SU-DHL-6 (cell line): ENCODE data around the gene TLR2.
"Not testable (repeated sequence)": the region's sequence is repeated elsewhere in the genome, so short reads cannot be mapped to it uniquely, and the experiment has no call there.

ENCODE experiments used
- H2AFZ ChIP-seq: fragments of 200-600 bp; sonication (generic); 2 replicates; pipeline ENCODE4 v1.6.1; 2014; ENCODE audit warnings: low read depth, mild to moderate bottlenecking, moderate library complexity, mixed read lengths, antibody characterized with exemption, low read length; ENCODE audit not compliant: severe bottlenecking
- H3F3A ChIP-seq: fragments of 200-600 bp; shearing (Covaris generic); 2 replicates; pipeline ENCODE4 v1.6.0; 2016; ENCODE audit warnings: antibody characterized with exemption, mild to moderate bottlenecking; ENCODE audit not compliant: insufficient read depth
- H3K27ac ChIP-seq: fragments of 200-600 bp; sonication (generic); 2 replicates; pipeline ENCODE4 v1.5.1; 2016; ENCODE audit warnings: low read depth, mild to moderate bottlenecking, low read length, moderate library complexity, mixed read lengths
- H3K27me3 ChIP-seq: fragments of 200-600 bp; sonication (generic), shearing (Covaris generic); 2 replicates; pipeline ENCODE4 v1.6.0; 2014; ENCODE audit warnings: mild to moderate bottlenecking, low read length
- H3K36me3 ChIP-seq: fragments of 200-600 bp; sonication (generic); 2 replicates; pipeline ENCODE4 v1.6.1; 2014; ENCODE audit warnings: mild to moderate bottlenecking, low read length, mixed read lengths
- H3K4me2 ChIP-seq: fragments of 300-600, 200-600 bp; shearing (Covaris generic), sonication (generic); 2 replicates; pipeline ENCODE4 v1.6.0; 2014; ENCODE audit warnings: low read length, low read depth, mild to moderate bottlenecking; ENCODE audit not compliant: poor library complexity, severe bottlenecking
- H3K4me3 ChIP-seq: fragments of 200-600 bp; sonication (generic); 2 replicates; pipeline ENCODE4 v1.5.1; 2014; ENCODE audit warnings: antibody characterized with exemption, low read length, mild to moderate bottlenecking, mixed read lengths; ENCODE audit not compliant: insufficient read depth, poor library complexity, severe bottlenecking
- H3K79me2 ChIP-seq: fragments of 200-600 bp; sonication (generic); 2 replicates; pipeline ENCODE4 v1.6.1; 2014; ENCODE audit warnings: mild to moderate bottlenecking, low read length, moderate library complexity; ENCODE audit not compliant: insufficient read depth
- H3K9ac ChIP-seq: fragments of 200-600 bp; sonication (generic); 2 replicates; pipeline ENCODE4 v1.7.0; 2014; ENCODE audit warnings: mild to moderate bottlenecking, low read length
- H3K9me2 ChIP-seq: fragments of 200-600 bp; sonication (generic); replicated peaks from 2 replicates; pipeline ENCODE4 v1.6.1; 2014; ENCODE audit warnings: low read length; ENCODE audit not compliant: insufficient read depth
- H3K9me3 ChIP-seq: fragments of 200-600 bp; sonication (generic); 2 replicates; pipeline ENCODE4 v1.6.1; 2014; ENCODE audit warnings: low read length, mixed read lengths; ENCODE audit not compliant: insufficient read depth
- H4K20me1 ChIP-seq: fragments of 200-600 bp; sonication (generic); 2 replicates; pipeline ENCODE4 v1.6.1; 2014; ENCODE audit warnings: low read depth, mild to moderate bottlenecking, antibody characterized with exemption, low read length, moderate library complexity, mixed read lengths
- EZH2phosphoT487 ChIP-seq: fragments of 200-600 bp; sonication (generic), shearing (Covaris generic); conservative IDR thresholded peaks from 2 replicates; pipeline ENCODE4 v1.6.1; 2018; ENCODE audit warnings: mild to moderate bottlenecking, antibody characterized with exemption, low read length, moderate library complexity, mixed read lengths
- TF ChIP-seq, protein P1 (sequence below): fragments of 200-600 bp; sonication (generic); IDR thresholded peaks from one replicate; pipeline ENCODE4 v1.5.1; 2017; ENCODE audit warnings: antibody characterized with exemption, mild to moderate bottlenecking, low read length, moderate library complexity; ENCODE audit not compliant: insufficient read depth, poor library complexity, severe bottlenecking

The TLR2 gene

GRCh38 chr4:153661215-153661822, 22.8 kb upstream of the TLR2 start:
- no peaks in the 10 kb centered on the region for H4K20me1 ChIP-seq
- no peaks in the 10 kb centered on the region for H3K36me3 ChIP-seq
- no peaks in the 10 kb centered on the region for H3K9me2 ChIP-seq
- H3K4me2 ChIP-seq, result no peak overlapping the region
- no peak overlapping the region for H2AFZ ChIP-seq
- no peaks in the 10 kb centered on the region for H3F3A ChIP-seq
- H3K4me3 ChIP-seq, result no peak overlapping the region
- H3K9ac ChIP-seq, result no peak overlapping the region
- TF ChIP-seq EZH2phosphoT487, result no peak
- TF ChIP-seq, protein P1, sequence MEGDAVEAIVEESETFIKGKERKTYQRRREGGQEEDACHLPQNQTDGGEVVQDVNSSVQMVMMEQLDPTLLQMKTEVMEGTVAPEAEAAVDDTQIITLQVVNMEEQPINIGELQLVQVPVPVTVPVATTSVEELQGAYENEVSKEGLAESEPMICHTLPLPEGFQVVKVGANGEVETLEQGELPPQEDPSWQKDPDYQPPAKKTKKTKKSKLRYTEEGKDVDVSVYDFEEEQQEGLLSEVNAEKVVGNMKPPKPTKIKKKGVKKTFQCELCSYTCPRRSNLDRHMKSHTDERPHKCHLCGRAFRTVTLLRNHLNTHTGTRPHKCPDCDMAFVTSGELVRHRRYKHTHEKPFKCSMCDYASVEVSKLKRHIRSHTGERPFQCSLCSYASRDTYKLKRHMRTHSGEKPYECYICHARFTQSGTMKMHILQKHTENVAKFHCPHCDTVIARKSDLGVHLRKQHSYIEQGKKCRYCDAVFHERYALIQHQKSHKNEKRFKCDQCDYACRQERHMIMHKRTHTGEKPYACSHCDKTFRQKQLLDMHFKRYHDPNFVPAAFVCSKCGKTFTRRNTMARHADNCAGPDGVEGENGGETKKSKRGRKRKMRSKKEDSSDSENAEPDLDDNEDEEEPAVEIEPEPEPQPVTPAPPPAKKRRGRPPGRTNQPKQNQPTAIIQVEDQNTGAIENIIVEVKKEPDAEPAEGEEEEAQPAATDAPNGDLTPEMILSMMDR, result no peak
- no peaks in the 10 kb centered on the region for H3K27me3 ChIP-seq
- H3K79me2 ChIP-seq, result no peaks in the 10 kb centered on the region
- H3K9me3 ChIP-seq, result no peaks in the 10 kb centered on the region
- no peak overlapping the region for H3K27ac ChIP-seq

DNA sequence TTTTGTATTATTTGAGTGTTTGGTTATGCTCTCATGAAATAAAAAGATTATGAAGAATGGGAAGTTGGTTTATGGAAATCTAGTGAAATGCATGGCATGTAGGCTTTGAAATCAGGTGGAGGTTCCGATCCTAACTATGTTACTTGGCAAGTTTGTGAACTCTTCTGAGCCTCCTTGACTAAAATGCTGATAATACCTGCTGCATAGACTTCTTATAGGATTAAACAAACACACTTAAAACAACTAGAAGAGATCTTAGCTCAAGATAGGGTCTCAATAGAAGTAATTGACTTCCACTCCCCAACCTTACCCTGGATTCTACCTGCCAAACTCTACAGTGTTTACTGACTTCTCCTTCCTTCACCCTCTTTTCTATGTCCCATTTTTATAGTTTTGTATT, 22.2 kb upstream of the TLR2 start:
- Histone ChIP-seq H3K79me2 (no peaks in the 10 kb centered on the region), H3K4me3 (no peak overlapping the region), H4K20me1 (no peaks in the 10 kb centered on the region), H3K9me2 (no peaks in the 10 kb centered on the region), H3K9me3 (no peaks in the 10 kb centered on the region), H2AFZ (no peak overlapping the region), H3K27ac (no peak overlapping the region), H3K27me3 (no peaks in the 10 kb centered on the region), H3K4me2 (no peak overlapping the region), H3F3A (no peaks in the 10 kb centered on the region), H3K9ac (no peak overlapping the region), H3K36me3 (no peaks in the 10 kb centered on the region)
- TF ChIP-seq EZH2phosphoT487, result no peak
- TF ChIP-seq, protein P1, result no peak

- Histone ChIP-seq H3K4me3 (no peak overlapping the region), H3K36me3 (no peaks in the 10 kb centered on the region), H3K27me3 (no peaks in the 10 kb centered on the region), H4K20me1 (no peaks in the 10 kb centered on the region), H3K9me3 (no peaks in the 10 kb centered on the region), H2AFZ (no peak overlapping the region), H3K27ac (no peak overlapping the region), H3K9ac (no peak overlapping the region), H3K4me2 (no peak overlapping the region), H3F3A (no peaks in the 10 kb centered on the region), H3K79me2 (no peaks in the 10 kb centered on the region), H3K9me2 (no peaks in the 10 kb centered on the region)
- TF ChIP-seq EZH2phosphoT487, result no peak
- TF ChIP-seq, protein P1, result no peak
These were observed 20.4 kb upstream of the TLR2 start for GRCh38 chr4:153663667-153664066.

DNA sequence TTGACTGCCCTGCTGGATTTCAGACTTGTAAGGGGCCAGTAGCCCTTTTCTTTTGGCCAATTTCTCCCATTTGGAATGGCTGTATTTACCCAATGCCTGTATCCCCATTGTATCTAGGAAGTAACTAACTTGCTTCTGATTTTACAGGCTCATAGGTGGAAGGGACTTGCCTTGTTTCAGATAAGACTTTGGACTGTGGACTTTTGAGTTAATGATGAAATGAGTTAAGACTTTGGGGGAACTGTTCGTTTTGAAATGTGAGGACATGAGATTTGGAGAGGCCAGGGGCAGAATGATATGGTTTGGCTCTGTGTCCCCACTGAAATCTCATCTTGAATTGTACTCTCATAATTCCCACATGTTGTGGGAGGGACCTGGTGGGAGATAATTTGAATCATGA, 17.6 kb upstream of the TLR2 start:
- not testable (repeated sequence) for H3K4me2 ChIP-seq, H3F3A ChIP-seq, H3K36me3 ChIP-seq, H3K9me2 ChIP-seq, H4K20me1 ChIP-seq, H3K79me2 ChIP-seq, H3K9ac ChIP-seq, H3K4me3 ChIP-seq, H3K27ac ChIP-seq, H3K27me3 ChIP-seq, H3K9me3 ChIP-seq, H2AFZ ChIP-seq
